A549 (cell line): ENCODE measurements around the gene TBC1D1. TPM values are rescaled to one million over a fixed set of nuclear protein-coding genes. Genes with fewer than 3 reads are reported as not detected.

Experiments
- ATAC-seq, 2 experiments: fragments of 200-7000 bp in 1 of 2; fragments of >200 bp in 1 of 2; cut with Nextera tagmentation in 1 of 2; cut with Tn5 transposase in 1 of 2; 3 replicates each; pipeline versions ENCODE4 v1.8.0 to v1.9.1; 2018 to 2020; ENCODE audit warnings: mild to moderate bottlenecking in 1 of 2, moderate library complexity in 1 of 2
- CTCF ChIA-PET: fragments of 300-600 bp; sonication (Branson Sonifier 250); formaldehyde crosslinking; extraction: SDS; loops from one replicate; lab custom pipeline; 2021; ENCODE audit warnings: antibody characterized with exemption, inconsistent platforms; lab: Yijun Ruan, JAX
- POLR2A ChIA-PET: fragments of 350-600 bp; formaldehyde crosslinking; extraction: SDS; loops from one replicate; lab custom pipeline; 2021; ENCODE audit warnings: antibody characterized with exemption, inconsistent platforms; lab: Yijun Ruan, JAX
- DNase-seq, 2 experiments: peaks; one replicate each; pipeline versions ENCODE4 v3.0.0 to v3.0.0-alpha.2; 2011 to 2016; ENCODE audit warnings: low read depth in 1 of 2, low spot score in 1 of 2
- FAIRE-seq: peaks from 2 replicates; lab custom pipeline; 2011; peaks lifted over from hg19 to GRCh38; lab: Jason Lieb, UNC
- H3K27ac ChIP-seq, 2 experiments: fragments of >200 bp; sonication (Bioruptor Twin); formaldehyde crosslinking; 3 replicates each; pipeline ENCODE4 v1.5.1; 2016 to 2017
- H3K4me1 ChIP-seq: fragments of >200 bp; sonication (Bioruptor Twin); formaldehyde crosslinking; 3 replicates; pipeline ENCODE4 v1.6.1; 2016
- H3K4me2 ChIP-seq: fragments of >200 bp; sonication (Bioruptor Twin); formaldehyde crosslinking; 3 replicates; pipeline ENCODE4 v1.6.1; 2016
- H3K4me3 ChIP-seq: fragments of >200 bp; sonication (Bioruptor Twin); formaldehyde crosslinking; 3 replicates; pipeline ENCODE4 v1.5.1; 2016
- H3K9me3 ChIP-seq: fragments of >200 bp; sonication (Bioruptor Twin); formaldehyde crosslinking; 3 replicates; pipeline ENCODE4 v1.6.1; 2016
- CBX8 ChIP-seq: fragments of 200-600 bp; sonication (generic); IDR thresholded peaks from 2 replicates; pipeline ENCODE4 v1.6.1; 2016
- FOSL2 ChIP-seq, 2 experiments: fragments of 450-650 bp in 1 of 2; fragments of >200 bp in 1 of 2; sonication (Bioruptor Twin) in 1 of 2; formaldehyde crosslinking; IDR thresholded peaks; 2 replicates each; pipeline versions ENCODE4 v1.5.0 to v1.6.1; 2016 to 2020; ENCODE audit warnings: mild to moderate bottlenecking in 1 of 2, moderate library complexity in 1 of 2
- KDM1A ChIP-seq: fragments of 200-600 bp; sonication (generic); IDR thresholded peaks from 2 replicates; pipeline ENCODE4 v1.6.1; 2016; ENCODE audit warnings: low read depth, mild to moderate bottlenecking
- MYC ChIP-seq: IDR thresholded peaks from 2 replicates; pipeline ENCODE4 v1.6.1; 2012; ENCODE audit warnings: mild to moderate bottlenecking, inconsistent platforms, low read length, improper control_type of control experiment, borderline replicate concordance
- NFE2L2 ChIP-seq: fragments of 150-350 bp; conservative IDR thresholded peaks from 2 replicates; pipeline ENCODE4 v1.6.1; 2014; ENCODE audit warnings: low read length
- NPAS2 ChIP-seq: fragments of 250-450 bp; sonication (Bioruptor Pico); IDR thresholded peaks from 2 replicates; pipeline ENCODE4 v1.8.0; 2022; ENCODE audit warnings: mild to moderate bottlenecking, moderate library complexity, borderline replicate concordance
- PHF8 ChIP-seq: fragments of 200-600 bp; sonication (generic); IDR thresholded peaks from 2 replicates; pipeline ENCODE4 v1.6.1; 2016; ENCODE audit warnings: low read depth, mild to moderate bottlenecking, antibody characterized with exemption, moderate library complexity, borderline replicate concordance
- POLR2A ChIP-seq: IDR thresholded peaks from 2 replicates; pipeline ENCODE4 v1.6.1; 2012; ENCODE audit warnings: mild to moderate bottlenecking, low read length
- ZFP36 ChIP-seq: fragments of 450-650 bp; IDR thresholded peaks from 2 replicates; pipeline ENCODE4 v1.6.1; 2014; ENCODE audit warnings: borderline replicate concordance; ENCODE audit not compliant: partially characterized antibody
- WGBS: methylation state at CpG from one replicate; pipeline ENCODE4 v1.1.6; 2017; ENCODE audit errors: missing lambda C conversion rate; 5-methylcytosine and 5-hydroxymethylcytosine counted together
- polyA plus RNA-seq, 4 experiments: library from polyadenylated mRNA; depleted of rRNA in 3 of 4; stranded (reverse); fragments of >200 nt; fragmentation: RNase III in 1 of 4; extraction: RNeasy Plus Mini Kit Qiagen cat#74134 plus additional on column Dnase treatment in 1 of 4; gene quantifications; 2 replicates in 3 of 4; 3 replicates in 1 of 4; pipeline ENCODE4 v1.2.3, GENCODE V29; 2011 to 2017
- TF ChIP-seq, protein P1 (sequence below): IDR thresholded peaks from 2 replicates; pipeline ENCODE4 v1.6.1; 2012
- TF ChIP-seq, protein P2 (sequence below): fragments of >200 bp; sonication (Bioruptor Twin); formaldehyde crosslinking; IDR thresholded peaks from 3 replicates; pipeline ENCODE4 v1.6.1; 2016
- TF ChIP-seq, protein P3 (sequence below): IDR thresholded peaks from 2 replicates; pipeline ENCODE4 v1.6.1; 2012; ENCODE audit warnings: low read depth, borderline replicate concordance

Gene TBC1D1
- polyA plus RNA-seq, 2 of the 4 experiments (the other 2 are of a cell fraction): 26.5 to 28.5 TPM

DNA sequence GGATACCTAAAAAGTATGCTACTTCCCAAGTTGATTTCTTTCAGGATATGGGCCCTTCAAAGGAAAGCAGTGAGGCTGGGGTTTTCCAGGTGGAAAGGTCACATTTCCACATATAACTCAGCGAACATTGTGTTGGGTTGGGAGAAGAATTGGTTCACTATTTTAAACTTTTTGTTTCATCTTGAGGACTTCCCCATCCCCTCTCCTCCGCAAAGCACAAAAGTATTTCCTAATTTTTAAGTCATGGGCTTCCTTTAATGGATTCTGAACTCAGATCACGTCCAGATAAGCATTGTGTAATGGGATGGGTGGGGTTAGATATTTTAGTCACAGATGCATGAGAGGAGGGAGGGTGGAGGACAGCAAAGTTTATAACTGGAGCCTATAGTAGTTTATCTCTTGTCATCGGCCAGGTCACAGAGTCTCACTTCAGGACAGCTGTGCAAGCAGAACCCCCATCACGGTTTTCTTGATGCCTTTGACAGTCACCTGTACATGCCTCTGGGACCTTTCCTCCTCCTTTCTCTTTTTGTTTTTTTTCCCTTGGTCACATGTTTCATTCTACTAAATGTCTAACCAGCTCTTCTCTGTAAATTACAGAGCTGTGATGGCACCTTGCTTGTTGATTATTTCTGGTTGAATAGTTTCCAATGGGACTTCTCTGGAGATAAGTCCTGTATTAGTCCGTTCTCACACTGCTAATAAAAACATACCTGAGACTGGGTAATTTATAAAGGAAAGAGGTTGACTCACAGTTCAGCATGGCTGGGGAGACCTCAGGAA lies 184.7 kb downstream of the TBC1D1 start:
- Histone ChIP-seq H3K9me3 (no peaks in the 10 kb centered on the region), H3K4me3 (no peak overlapping the region)
- WGBS: 63% methylated on average over 6 of the region's 6 CpGs
- no peak for TF ChIP-seq KDM1A
- no peak for TF ChIP-seq ZFP36
- TF ChIP-seq, protein P1, sequence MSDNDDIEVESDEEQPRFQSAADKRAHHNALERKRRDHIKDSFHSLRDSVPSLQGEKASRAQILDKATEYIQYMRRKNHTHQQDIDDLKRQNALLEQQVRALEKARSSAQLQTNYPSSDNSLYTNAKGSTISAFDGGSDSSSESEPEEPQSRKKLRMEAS: no peak
- TF ChIP-seq, protein P2, sequence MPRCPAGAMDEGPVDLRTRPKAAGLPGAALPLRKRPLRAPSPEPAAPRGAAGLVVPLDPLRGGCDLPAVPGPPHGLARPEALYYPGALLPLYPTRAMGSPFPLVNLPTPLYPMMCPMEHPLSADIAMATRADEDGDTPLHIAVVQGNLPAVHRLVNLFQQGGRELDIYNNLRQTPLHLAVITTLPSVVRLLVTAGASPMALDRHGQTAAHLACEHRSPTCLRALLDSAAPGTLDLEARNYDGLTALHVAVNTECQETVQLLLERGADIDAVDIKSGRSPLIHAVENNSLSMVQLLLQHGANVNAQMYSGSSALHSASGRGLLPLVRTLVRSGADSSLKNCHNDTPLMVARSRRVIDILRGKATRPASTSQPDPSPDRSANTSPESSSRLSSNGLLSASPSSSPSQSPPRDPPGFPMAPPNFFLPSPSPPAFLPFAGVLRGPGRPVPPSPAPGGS: no peak
- TF ChIP-seq, all 56 proteins: peak for 0
- DNase-seq: peak in 1 of 2 experiments; percentile 30
- Histone ChIP-seq H3K27ac (peak overlapping the region in 1 of 2 experiments; percentile 49; a peak in 2 of 6 replicates), H3K4me1 (peaks cover 27% of the 10 kb centered on the region), H3K4me2 (peak overlapping the region; percentile 40; the same call in 2 of the 3 replicates)
- POLR2A ChIA-PET: no interaction called here
- no peak for ATAC-seq
- no peak for FAIRE-seq
- CTCF ChIA-PET: no interaction called here

DNA sequence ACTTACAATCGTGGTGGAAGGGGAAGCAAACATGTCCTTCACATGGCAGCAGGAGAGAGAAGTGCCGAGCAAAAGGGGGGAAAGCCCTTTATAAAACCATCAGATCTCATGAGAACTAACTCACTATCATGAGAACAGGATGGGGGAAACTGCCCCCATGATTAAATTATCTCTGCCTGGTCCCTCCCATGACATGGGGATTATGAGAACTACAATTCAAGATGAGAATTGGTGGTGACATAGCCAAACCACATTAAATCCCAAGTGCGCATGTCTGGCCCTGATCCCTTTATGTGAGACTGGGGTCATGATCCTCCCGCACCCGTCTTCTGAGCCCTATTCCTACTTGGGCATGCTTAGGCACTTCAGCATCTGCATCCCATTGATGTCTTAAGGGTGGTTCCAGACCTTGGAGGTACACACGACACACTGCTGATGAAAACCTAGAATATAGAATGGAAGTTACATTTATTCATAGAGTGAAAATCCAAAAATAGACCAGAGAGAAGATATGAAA lies 185.3 kb downstream of the TBC1D1 start:
- CTCF ChIA-PET: no interaction called here
- no peak for FAIRE-seq
- TF ChIP-seq NFE2L2 (no peak), MYC (no peak), NPAS2 (no peak), CBX8 (no peak)
- TF ChIP-seq, protein P2: no peak
- TF ChIP-seq, protein P3, sequence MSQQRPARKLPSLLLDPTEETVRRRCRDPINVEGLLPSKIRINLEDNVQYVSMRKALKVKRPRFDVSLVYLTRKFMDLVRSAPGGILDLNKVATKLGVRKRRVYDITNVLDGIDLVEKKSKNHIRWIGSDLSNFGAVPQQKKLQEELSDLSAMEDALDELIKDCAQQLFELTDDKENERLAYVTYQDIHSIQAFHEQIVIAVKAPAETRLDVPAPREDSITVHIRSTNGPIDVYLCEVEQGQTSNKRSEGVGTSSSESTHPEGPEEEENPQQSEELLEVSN: no peak
- H3K4me2 ChIP-seq: 0 out of 3 replicates have a peak overlapping the region, but pooled peaks have one; percentile 40
- no peaks in the 10 kb centered on the region for H3K9me3 ChIP-seq
- ATAC-seq: no peak
- no peak for DNase-seq
- peaks cover 27% of the 10 kb centered on the region for H3K4me1 ChIP-seq
- no peak overlapping the region; a peak in 1 of 6 replicates for H3K27ac ChIP-seq
- 95% methylated on average over 6 of the region's 6 CpGs for WGBS
- H3K4me3 ChIP-seq: no peak overlapping the region
- POLR2A ChIA-PET: no interaction called here

DNA sequence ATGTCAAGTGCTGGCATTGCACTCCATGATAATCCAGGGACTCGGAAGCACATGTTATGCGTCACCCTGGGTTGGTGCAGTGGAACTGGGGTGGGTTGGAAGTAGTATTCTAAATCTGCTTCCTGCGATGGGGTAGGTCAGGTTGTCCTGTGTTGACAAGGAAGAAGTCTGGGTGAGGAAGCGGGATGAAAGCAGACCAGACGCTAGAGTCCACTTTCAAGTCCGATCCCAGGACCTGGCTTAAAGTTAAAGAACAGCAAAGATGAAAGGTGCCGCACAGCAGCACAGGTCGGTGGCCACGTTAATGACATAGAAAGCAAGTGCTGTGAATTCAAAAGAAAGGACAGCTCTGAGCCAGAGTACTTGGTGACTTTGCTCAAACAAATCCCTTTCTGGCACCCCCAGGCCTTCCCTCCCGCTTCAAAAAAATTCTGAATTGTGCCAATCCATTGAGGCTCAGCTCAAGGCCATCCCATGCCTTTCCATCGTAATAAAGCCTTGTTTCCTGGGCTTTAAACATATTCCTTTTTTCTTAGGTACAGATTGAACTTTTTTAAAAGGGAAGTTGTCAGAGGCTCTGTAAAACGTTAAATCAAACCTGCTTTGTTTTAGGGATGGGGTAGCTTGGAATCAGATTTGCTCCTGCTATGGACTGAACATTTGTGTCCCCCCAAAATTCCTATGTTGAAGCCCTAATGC lies 187.1 kb downstream of the TBC1D1 start:
- no peak overlapping the region for H3K4me3 ChIP-seq
- ATAC-seq (no peak), FAIRE-seq (no peak), DNase-seq (no peak)
- peak overlapping the region; percentile 58 to 74; a peak in 5 of 6 replicates for H3K27ac ChIP-seq
- CTCF ChIA-PET: interaction anchor here (0.6 to 2.8 kb wide), 4 partner anchors 9 to 43 kb away, joined by 3 to 9 read pairs (median 4); no protein-coding TSS in a partner anchor
- no peaks in the 10 kb centered on the region for H3K9me3 ChIP-seq
- H3K4me2 ChIP-seq: no peak overlapping the region; the same call in 2 of the 3 replicates
- POLR2A ChIA-PET: no interaction called here
- H3K4me1 ChIP-seq: peaks cover 27% of the 10 kb centered on the region
- WGBS: 93% methylated on average over 12 of the region's 12 CpGs
- TF ChIP-seq POLR2A: no peak

DNA sequence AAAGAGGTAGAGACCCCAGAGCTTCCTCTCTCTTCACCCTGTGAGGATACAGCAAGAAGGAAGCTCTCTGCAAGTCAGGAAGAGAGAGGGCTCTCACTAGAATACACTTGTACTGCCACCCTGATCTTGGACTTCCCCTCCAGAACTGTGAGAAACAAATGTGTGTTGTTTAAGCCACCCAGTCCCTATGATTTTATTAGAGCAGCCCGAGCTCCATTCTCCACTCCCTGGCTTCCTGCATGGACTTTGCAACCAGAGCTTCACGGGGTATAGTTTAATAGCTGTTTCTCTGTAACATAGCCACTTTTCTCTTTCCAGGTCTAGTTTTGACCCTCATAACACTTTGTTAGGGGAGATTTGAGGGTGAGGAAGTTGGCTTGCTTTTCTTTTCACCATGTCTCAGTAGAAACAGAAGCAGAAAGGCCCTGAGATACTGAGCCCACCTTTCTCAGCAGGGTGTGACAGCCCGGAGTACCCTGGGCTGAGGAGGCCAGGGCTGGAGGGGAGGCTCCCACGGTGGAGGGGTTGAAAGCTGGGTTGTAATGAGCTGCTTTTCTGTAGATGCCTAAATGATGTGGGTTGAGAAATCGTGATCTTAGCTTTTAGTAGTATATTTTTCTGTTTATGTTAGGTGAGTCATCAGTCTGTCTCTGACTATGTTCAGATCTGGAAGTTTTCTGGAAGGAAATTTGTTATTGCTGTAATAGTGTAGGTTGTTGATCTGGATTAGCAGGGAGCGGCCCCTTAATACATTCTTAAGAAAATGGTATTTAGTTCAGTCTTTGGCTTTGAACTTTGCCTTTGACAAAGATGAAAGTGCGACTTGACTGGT lies 187.9 kb downstream of the TBC1D1 start:
- POLR2A ChIA-PET: no interaction called here
- no peak for FAIRE-seq
- no peak overlapping the region for H3K4me3 ChIP-seq

More for the DNA sequence above, 187.9 kb downstream of the TBC1D1 start:
- H3K4me2 ChIP-seq: peak overlapping the region; percentile 66
- TF ChIP-seq FOSL2 (IDR thresholded peaks at IDR 0.05) (no peak), FOSL2 (CRISPR knock-in tag; IDR thresholded peaks at IDR 0.05) (peak; percentile 64), PHF8 (no peak)
- WGBS: 32% methylated on average over 7 of the region's 7 CpGs
- DNase-seq (peak in 1 of 2 experiments; percentile 13), ATAC-seq (peak in 1 of 2 experiments; percentile 55; a peak in 3 of 6 replicates)
- peaks cover 27% of the 10 kb centered on the region for H3K4me1 ChIP-seq
- H3K27ac ChIP-seq: peak overlapping the region; percentile 58 to 74
- H3K9me3 ChIP-seq: no peaks in the 10 kb centered on the region
- CTCF ChIA-PET: interaction anchor here (0.6 to 2.8 kb wide), 4 partner anchors 10 to 44 kb away, joined by 3 to 9 read pairs (median 4); no protein-coding TSS in a partner anchor
